ENCODE data around the gene MITF.
"Not testable (repeated sequence)": the region's sequence is repeated elsewhere in the genome, so short reads cannot be mapped to it uniquely, and the experiment has no call there.

Gene MITF

GRCh38 chr3:69902386-69902785 lies 163.1 kb downstream of the MITF start:
- no peak for DNase-seq (ENCODE audit: extremely low read depth in 1 of 2, low read depth in 1 of 2)

DNA sequence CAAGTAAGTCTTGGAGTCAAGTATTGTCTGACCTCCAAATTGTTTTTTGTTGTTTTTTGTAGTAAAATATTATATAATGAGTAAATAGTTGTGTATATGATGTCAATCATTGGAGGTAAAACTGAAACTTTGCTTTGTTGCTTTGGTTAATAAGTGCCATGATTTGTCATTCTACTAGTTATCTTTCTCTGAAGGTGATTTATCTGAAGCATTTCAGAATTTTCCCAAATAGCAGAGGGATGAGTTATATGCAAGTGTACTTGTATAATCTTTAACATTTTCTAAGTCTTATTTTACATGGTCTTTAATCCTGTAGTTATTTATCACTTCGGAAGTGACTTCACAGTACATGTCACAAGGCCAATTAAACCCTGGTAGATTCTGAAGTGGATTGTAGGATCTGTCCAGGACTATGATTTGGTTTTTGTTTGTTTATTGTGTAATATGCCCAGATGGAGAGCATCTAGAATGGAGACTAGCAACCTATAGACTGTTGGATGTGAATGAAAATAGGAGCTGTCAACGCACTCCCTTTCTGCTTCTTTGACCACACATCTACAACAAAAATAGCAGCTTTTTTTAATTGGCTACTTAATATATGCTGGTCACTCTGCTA lies 167.2 kb downstream of the MITF start:
- DNase-seq (ENCODE audit: extremely low read depth in 1 of 2, low read depth in 1 of 2), result no peak

DNA sequence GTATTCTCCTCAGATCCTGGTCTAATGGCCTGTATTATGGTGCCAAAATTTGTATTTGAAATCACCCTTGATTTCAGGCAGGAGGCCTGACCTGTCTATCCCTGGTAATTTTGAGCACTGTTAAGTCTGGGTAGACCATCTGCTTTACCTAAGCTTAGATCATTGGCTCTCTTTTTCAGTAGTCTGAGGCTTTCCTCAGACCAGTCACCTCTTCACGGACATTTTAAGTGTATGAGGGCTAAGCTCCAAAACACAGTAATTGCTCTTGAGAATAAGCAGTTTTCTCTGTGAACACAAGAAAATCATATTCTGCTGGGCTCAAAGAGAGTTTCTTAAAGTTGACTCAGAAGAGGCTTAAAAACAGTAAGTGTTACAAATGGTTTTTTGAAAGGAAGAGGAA lies 168.3 kb downstream of the MITF start:
- no peak for DNase-seq (ENCODE audit: extremely low read depth in 1 of 2, low read depth in 1 of 2)

DNA sequence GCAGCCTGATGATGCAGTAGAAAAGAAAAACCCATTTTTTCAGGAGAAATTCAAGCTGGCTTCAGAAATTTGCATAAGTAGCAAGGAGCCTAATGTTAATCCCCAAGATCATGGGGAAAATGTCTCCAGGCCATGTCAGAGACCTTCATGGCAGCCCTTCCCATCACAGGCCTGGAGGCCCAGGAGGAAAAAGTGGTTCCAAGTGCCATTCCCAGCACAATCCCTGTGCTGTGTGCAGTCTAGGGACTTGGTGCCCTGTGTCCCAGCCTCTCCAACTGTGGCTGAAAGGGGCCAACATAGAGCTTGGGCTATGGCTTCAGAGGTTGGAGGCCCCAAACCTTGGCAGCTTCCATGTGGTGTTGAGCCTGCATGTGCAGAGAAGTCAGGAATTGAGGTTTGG lies 170.6 kb downstream of the MITF start:
- DNase-seq (ENCODE audit: extremely low read depth in 1 of 2, low read depth in 1 of 2), result not testable (repeated sequence)

- no peak for DNase-seq (ENCODE audit: extremely low read depth in 1 of 2, low read depth in 1 of 2)
These were observed 174.2 kb downstream of the MITF start for GRCh38 chr3:69913422-69913821.

GRCh38 chr3:69914395-69914794 lies 175.1 kb downstream of the MITF start:
- DNase-seq (ENCODE audit: extremely low read depth in 1 of 2, low read depth in 1 of 2), result no peak

DNA sequence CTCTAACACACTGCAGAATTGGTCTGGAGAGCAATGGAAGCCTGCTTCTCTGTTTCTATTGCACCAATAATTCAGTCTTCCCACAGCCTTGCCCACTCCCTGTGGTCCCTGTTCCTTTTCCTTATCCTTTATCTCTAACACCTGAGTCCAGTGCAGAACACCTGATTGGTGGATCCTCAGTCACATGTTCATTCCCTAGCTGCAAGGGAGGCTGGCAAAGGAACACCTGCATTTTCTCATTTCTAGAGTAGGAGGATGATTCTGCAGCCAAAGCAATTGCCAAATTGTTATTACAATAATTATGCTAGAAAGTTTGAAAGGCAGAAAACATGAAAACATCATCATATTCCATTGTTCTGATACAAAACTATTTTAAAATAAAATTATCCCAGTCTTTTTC lies 176.5 kb downstream of the MITF start:
- no peak for DNase-seq (ENCODE audit: extremely low read depth in 1 of 2, low read depth in 1 of 2)

- not testable (repeated sequence) for DNase-seq (ENCODE audit: extremely low read depth in 1 of 2, low read depth in 1 of 2)
These were observed 180.7 kb downstream of the MITF start for GRCh38 chr3:69920009-69920408.

DNA sequence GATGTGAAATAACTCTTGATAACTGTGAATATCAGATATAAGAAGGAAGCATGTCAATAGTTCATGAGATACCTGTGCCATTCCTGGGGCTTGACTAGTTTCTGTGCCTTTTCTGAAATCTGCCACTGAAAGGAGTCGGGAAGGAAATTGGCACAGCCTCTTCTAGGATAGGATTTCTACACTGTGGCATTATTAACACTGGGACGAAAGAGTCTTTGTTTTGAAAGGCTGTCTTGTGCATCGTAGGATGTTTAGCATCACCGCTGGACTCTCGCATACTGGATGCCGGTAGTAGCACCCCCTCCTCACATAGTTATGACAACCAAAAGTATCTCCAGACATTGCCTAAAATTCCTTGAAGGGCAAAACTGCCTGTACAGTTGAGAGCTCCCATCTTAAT lies 182.4 kb downstream of the MITF start:
- DNase-seq (ENCODE audit: extremely low read depth in 1 of 2, low read depth in 1 of 2), result no peak

- DNase-seq (ENCODE audit: extremely low read depth in 1 of 2, low read depth in 1 of 2), result no peak
These were observed 183.3 kb downstream of the MITF start for GRCh38 chr3:69922521-69923000.

GRCh38 chr3:69925506-69925905 lies 186.2 kb downstream of the MITF start:
- DNase-seq (ENCODE audit: extremely low read depth in 1 of 2, low read depth in 1 of 2), result no peak

GRCh38 chr3:69926385-69926784 lies 187.1 kb downstream of the MITF start:
- DNase-seq (ENCODE audit: extremely low read depth in 1 of 2, low read depth in 1 of 2), result no peak

- no peak for DNase-seq (ENCODE audit: extremely low read depth in 1 of 2, low read depth in 1 of 2)
These were observed 188.3 kb downstream of the MITF start for GRCh38 chr3:69927571-69927970.

GRCh38 chr3:69929019-69929418 lies 189.8 kb downstream of the MITF start:
- DNase-seq (ENCODE audit: extremely low read depth in 1 of 2, low read depth in 1 of 2), result no peak

- no peak for DNase-seq (ENCODE audit: extremely low read depth in 1 of 2, low read depth in 1 of 2)
These were observed 191.3 kb downstream of the MITF start for GRCh38 chr3:69930564-69930963.

DNA sequence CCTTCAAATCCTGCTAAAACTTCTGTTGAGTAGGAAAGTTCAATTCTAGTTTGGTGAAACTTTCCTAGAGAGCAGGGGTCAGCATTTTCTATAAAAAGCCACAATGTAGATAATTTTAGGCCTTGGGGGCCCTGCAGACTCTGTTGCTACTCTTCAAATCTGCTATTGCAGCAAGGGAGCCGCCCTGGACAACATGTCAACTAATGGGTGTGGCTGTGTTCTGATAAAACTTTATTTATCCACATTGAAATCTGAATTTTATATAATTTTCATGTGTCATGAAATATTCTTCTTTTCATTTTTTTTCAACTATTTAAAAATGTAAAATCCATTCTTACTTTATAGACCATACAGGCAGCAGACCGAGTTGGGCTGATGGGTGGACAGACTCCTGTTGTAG lies 192.8 kb downstream of the MITF start:
- no peak for DNase-seq (ENCODE audit: extremely low read depth in 1 of 2, low read depth in 1 of 2)

DNA sequence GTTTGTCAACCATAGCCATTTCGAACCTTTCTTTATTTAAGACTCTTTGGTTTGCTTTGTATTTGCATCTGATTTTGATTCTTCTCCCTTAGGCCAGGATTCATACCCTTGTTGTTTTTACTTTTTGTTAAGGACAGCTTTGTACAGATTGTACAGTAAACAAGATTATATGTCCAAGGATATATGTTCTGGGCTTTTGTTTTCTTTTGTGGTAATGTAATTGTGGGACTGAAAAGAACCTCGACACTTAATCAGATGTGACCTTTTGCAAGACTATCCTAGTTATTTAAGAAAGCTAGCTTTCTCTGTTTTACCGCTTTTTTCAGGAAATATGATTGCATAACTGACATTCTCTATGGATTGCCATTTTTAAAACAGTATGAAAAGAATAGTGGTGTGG lies 193.2 kb downstream of the MITF start:
- no peak for DNase-seq (ENCODE audit: extremely low read depth in 1 of 2, low read depth in 1 of 2)

DNA sequence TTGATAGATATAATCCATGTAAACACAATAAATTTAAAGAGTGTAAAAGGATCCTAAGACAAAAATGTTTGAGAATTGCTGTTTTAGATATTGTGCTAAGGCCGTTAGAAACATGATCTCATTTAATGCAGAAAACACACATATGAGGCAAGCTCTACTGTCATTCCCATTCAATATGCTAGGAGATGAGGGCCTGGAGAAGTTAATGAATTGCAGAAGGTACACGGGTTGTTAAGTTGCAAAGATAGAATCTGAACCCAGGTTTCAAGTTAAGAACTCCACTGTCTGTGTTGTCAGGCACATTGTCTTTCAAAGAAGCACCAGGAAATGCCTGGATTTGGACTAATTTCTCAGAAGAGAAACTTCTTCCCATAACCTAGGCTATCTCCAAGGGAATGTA lies 195.1 kb downstream of the MITF start:
- DNase-seq (ENCODE audit: extremely low read depth in 1 of 2, low read depth in 1 of 2), result no peak

DNA sequence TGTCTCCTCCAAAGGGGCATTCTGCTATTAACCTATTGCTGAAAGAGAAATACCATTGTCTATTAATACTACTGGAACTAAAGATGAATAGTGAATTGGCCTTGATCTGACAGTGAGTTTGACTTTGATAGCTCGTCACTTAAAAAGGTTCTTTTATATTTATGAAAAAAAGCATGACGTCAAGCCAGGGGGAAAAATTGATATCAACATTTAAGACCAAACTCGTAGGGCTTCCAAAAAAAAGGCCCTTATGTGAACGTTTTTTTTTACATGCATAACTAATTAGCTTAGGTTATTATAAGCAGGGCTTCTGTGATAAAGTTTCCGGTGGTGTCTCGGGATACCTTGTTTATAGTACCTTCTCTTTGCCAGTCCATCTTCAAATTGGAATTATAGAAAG lies 197.0 kb downstream of the MITF start:
- no peak for DNase-seq (ENCODE audit: extremely low read depth in 1 of 2, low read depth in 1 of 2)

- no peak for DNase-seq (ENCODE audit: extremely low read depth in 1 of 2, low read depth in 1 of 2)
These were observed 198.8 kb downstream of the MITF start for GRCh38 chr3:69938061-69938460.

- no peak for DNase-seq (ENCODE audit: extremely low read depth in 1 of 2, low read depth in 1 of 2)
These were observed 199.7 kb downstream of the MITF start for GRCh38 chr3:69938931-69939330.

- no peak for DNase-seq (ENCODE audit: extremely low read depth in 1 of 2, low read depth in 1 of 2)
These were observed 201.8 kb downstream of the MITF start for GRCh38 chr3:69941037-69941436.

DNA sequence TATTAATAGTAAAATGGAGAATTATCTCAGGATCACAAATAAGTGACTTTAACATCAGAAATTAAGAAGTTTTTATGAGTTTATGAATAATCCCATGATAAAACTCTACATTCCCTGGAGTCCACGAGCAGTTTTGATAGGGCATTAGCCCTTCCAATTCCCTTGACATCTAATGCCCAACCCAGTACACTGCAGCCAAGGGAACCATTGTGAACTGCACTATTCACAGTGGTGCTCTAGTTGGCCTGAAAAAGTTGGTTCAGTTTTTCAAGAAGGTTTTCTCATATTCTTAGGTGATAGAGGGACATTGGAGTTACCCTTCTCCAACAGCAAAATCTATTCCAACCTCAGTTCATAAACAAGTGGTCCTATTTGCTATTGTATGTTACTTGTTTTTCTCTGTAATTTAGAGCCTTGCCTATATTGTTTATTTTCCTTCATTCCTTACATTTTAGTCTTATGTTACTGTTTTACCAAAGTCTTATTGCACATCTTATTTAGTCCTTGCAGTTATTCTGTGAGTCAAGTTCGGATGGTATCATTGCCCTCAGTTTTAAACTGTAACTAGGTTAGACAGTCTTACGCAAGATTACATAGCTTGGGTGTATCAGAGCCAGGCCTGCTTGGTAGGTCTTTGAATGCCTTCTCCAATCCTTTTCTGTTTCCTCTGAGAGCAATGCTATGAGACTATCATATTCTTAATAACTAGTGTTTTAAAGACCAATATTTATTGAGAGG lies 202.3 kb downstream of the MITF start:
- no peak for DNase-seq (ENCODE audit: extremely low read depth in 1 of 2, low read depth in 1 of 2)
